GM23338 (cell line): ENCODE results near the gene GPR153. TPM values are rescaled to one million over a fixed set of nuclear protein-coding genes. Genes with fewer than 3 reads are reported as not detected.

ENCODE experiments used
- ATAC-seq: fragments of 200-7000 bp; cut with Tn5 transposase; 3 replicates; pipeline ENCODE4 v1.9.1; 2020
- DNase-seq: peaks from one replicate; pipeline ENCODE4 v3.0.0-alpha.2; 2015; ENCODE audit warnings: low spot score
- H2AFZ ChIP-seq: fragments of 200-600 bp; sonication (generic); 2 replicates; pipeline ENCODE4 v1.8.0; 2016; ENCODE audit warnings: antibody characterized with exemption, mild to moderate bottlenecking, moderate library complexity
- H3F3A ChIP-seq: fragments of 200-600 bp; sonication (generic); replicated peaks from 2 replicates; pipeline ENCODE4 v1.8.0; 2017; ENCODE audit warnings: antibody characterized with exemption, mixed run types, low read depth
- H3K27ac ChIP-seq: fragments of 200-600 bp; sonication (generic); 2 replicates; pipeline ENCODE4 v1.6.1; 2016; ENCODE audit warnings: low read depth
- H3K27me3 ChIP-seq: fragments of 200-600 bp; sonication (generic); 2 replicates; pipeline ENCODE4 v1.8.0; 2016; ENCODE audit warnings: mild to moderate bottlenecking, mixed run types, moderate library complexity; ENCODE audit not compliant: insufficient read depth
- H3K36me3 ChIP-seq: fragments of 200-600 bp; sonication (generic); 2 replicates; pipeline ENCODE4 v1.8.0; 2016; ENCODE audit warnings: mild to moderate bottlenecking; ENCODE audit not compliant: insufficient read depth
- H3K4me1 ChIP-seq: fragments of 200-600 bp; sonication (generic); 2 replicates; pipeline ENCODE4 v1.8.0; 2016; ENCODE audit warnings: mild to moderate bottlenecking, moderate library complexity; ENCODE audit not compliant: insufficient read depth
- H3K4me2 ChIP-seq: fragments of 200-600 bp; sonication (generic); 2 replicates; pipeline ENCODE4 v1.7.1; 2017; ENCODE audit warnings: mixed run types
- H3K4me3 ChIP-seq: fragments of 200-600 bp; sonication (generic); 2 replicates; pipeline ENCODE4 v1.6.1; 2016; ENCODE audit warnings: mixed run types
- H3K79me2 ChIP-seq: fragments of 200-600 bp; sonication (generic); replicated peaks from 2 replicates; pipeline ENCODE4 v1.8.0; 2017; ENCODE audit warnings: mild to moderate bottlenecking; ENCODE audit not compliant: insufficient read depth
- H3K9me2 ChIP-seq: fragments of 200-600 bp; sonication (generic); 2 replicates; pipeline ENCODE4 v1.8.0; 2017; ENCODE audit not compliant: insufficient read depth
- H4K20me1 ChIP-seq: fragments of 200-600 bp; sonication (generic); replicated peaks from 2 replicates; pipeline ENCODE4 v1.8.0; 2017; ENCODE audit warnings: mild to moderate bottlenecking; ENCODE audit not compliant: insufficient read depth
- H3K27ac Mint-ChIP-seq: 2 replicates; pipeline ENCODE4 v1.8.0; 2020; ENCODE audit warnings: inconsistent platforms, mild to moderate bottlenecking, moderate library complexity, mixed read lengths
- H3K27me3 Mint-ChIP-seq: 3 replicates; pipeline ENCODE4 v1.8.0; 2022; ENCODE audit warnings: low read depth, mild to moderate bottlenecking, moderate library complexity, mixed read lengths, inconsistent platforms; ENCODE audit not compliant: insufficient read depth, poor library complexity
- H3K36me3 Mint-ChIP-seq: 3 replicates; pipeline ENCODE4 v1.8.0; 2021; ENCODE audit warnings: low read depth, mild to moderate bottlenecking, inconsistent platforms, moderate library complexity, mixed read lengths
- H3K4me1 Mint-ChIP-seq: 3 replicates; pipeline ENCODE4 v1.8.0; 2020; ENCODE audit warnings: mild to moderate bottlenecking, inconsistent platforms, mixed read lengths
- H3K4me3 Mint-ChIP-seq: 3 replicates; pipeline ENCODE4 v1.8.0; 2021; ENCODE audit warnings: moderate library complexity, mild to moderate bottlenecking, inconsistent platforms, mixed read lengths
- H3K9me3 Mint-ChIP-seq: 3 replicates; pipeline ENCODE4 v1.8.0; 2020; ENCODE audit warnings: moderate library complexity, mild to moderate bottlenecking, inconsistent platforms, mixed read lengths
- CREB1 ChIP-seq: fragments of 250-450 bp; sonication (Bioruptor Pico); IDR thresholded peaks from 2 replicates; pipeline ENCODE4 v1.5.0; 2020; ENCODE audit warnings: low read depth, mild to moderate bottlenecking, moderate library complexity
- CTCF ChIP-seq, 2 experiments: fragments of 200-600 bp in 1 of 2; sonication (generic) in 1 of 2; conservative IDR thresholded peaks; 2 replicates each; pipeline versions ENCODE4 v1.5.1 to v1.6.1; 2016 to 2017; ENCODE audit warnings: antibody characterized with exemption in 2 of 2, low read depth in 2 of 2, mild to moderate bottlenecking in 2 of 2, moderate library complexity in 1 of 2
- ETS1 ChIP-seq: IDR thresholded peaks from 2 replicates; pipeline ENCODE4 v1.6.1; 2016; ENCODE audit warnings: antibody characterized with exemption
- EZH2 ChIP-seq: fragments of 200-600 bp; sonication (generic); IDR thresholded peaks from one replicate; pipeline ENCODE4 v1.8.0; 2017; ENCODE audit warnings: antibody characterized with exemption, mild to moderate bottlenecking, low read depth; ENCODE audit not compliant: unreplicated experiment
- EZH2phosphoT487 ChIP-seq: fragments of 200-600 bp; sonication (generic); IDR thresholded peaks from one replicate; pipeline ENCODE4 v1.8.1; 2018; ENCODE audit warnings: antibody characterized with exemption; ENCODE audit not compliant: unreplicated experiment
- JUNB ChIP-seq: IDR thresholded peaks from one replicate; pipeline ENCODE4 v1.6.1; 2016; ENCODE audit warnings: antibody characterized with exemption; ENCODE audit not compliant: unreplicated experiment
- NANOG ChIP-seq: IDR thresholded peaks from 2 replicates; pipeline ENCODE4 v1.6.1; 2016; ENCODE audit warnings: antibody characterized with exemption, borderline replicate concordance
- POLR2AphosphoS5 ChIP-seq: IDR thresholded peaks from 2 replicates; pipeline ENCODE4 v1.6.1; 2016; ENCODE audit warnings: antibody characterized with exemption, low read depth
- STAT1 ChIP-seq: IDR thresholded peaks from one replicate; pipeline ENCODE4 v1.6.1; 2016; ENCODE audit warnings: antibody characterized with exemption; ENCODE audit not compliant: unreplicated experiment
- ZNF114 ChIP-seq: fragments of 250-450 bp; sonication (Bioruptor Pico); IDR thresholded peaks from 2 replicates; pipeline ENCODE4 v1.5.0; 2020; ENCODE audit warnings: mild to moderate bottlenecking, moderate library complexity
- ZNF331 ChIP-seq: fragments of 250-450 bp; sonication (Bioruptor Pico); IDR thresholded peaks from 2 replicates; pipeline ENCODE4 v1.5.0; 2020; ENCODE audit warnings: low read depth, mild to moderate bottlenecking, moderate library complexity
- ZNF462 ChIP-seq: fragments of 250-450 bp; sonication (Bioruptor Pico); IDR thresholded peaks from 2 replicates; pipeline ENCODE4 v1.5.0; 2020; ENCODE audit warnings: mild to moderate bottlenecking, moderate library complexity
- polyA plus RNA-seq: library from polyadenylated mRNA; unstranded; fragments of >200 nt; fragmentation: Nextera tagmentation; extraction: Ambion mirVana; gene quantifications from 2 replicates; pipeline ENCODE4 v1.2.1, GENCODE V29; 2016
- total RNA-seq: library from RNA; depleted of rRNA; stranded (reverse); fragments of >200 nt; shearing (Covaris generic); gene quantifications from 2 replicates; pipeline ENCODE4 v1.2.3, GENCODE V29; 2014

The GPR153 gene
- total and polyA plus RNA-seq, 2 experiments from 2014 or later: 1.3 to 9.0 TPM

GRCh38 chr1:6233376-6233775 is 27.5 kb downstream of the GPR153 start:
- Histone ChIP-seq H3K4me1 (peaks cover 14% of the 10 kb centered on the region), H3K4me3 (no peak overlapping the region), H3F3A (peaks cover 19% of the 10 kb centered on the region), H3K9me2 (no peaks in the 10 kb centered on the region), H3K36me3 (peaks cover 43% of the 10 kb centered on the region), H3K27ac (no peak overlapping the region), H2AFZ (no peak overlapping the region), H3K4me2 (no peak overlapping the region), H3K27me3 (no peaks in the 10 kb centered on the region), H3K79me2 (peaks cover 47% of the 10 kb centered on the region), H4K20me1 (peaks cover 40% of the 10 kb centered on the region)
- Mint-ChIP-seq H3K4me3 (peak overlapping the region; percentile 38; the same call in 1 of the 3 replicates), H3K27me3 (peaks cover 20% of the 10 kb centered on the region), H3K36me3 (peaks cover 57% of the 10 kb centered on the region), H3K27ac (no peak overlapping the region), H3K9me3 (no peaks in the 10 kb centered on the region), H3K4me1 (peaks cover 17% of the 10 kb centered on the region)
- no peak for DNase-seq
- ATAC-seq: no peak
- TF ChIP-seq ZNF331 (CRISPR knock-in tag): no peak
- TF ChIP-seq POLR2AphosphoS5: no peak
- TF ChIP-seq ETS1: no peak
- no peak for TF ChIP-seq STAT1
- no peak for TF ChIP-seq CREB1 (CRISPR knock-in tag)

- H3F3A ChIP-seq: peaks cover 11% of the 10 kb centered on the region; the same call in 1 of the 2 replicates
- Mint-ChIP-seq H3K27me3 (peaks cover 14% of the 10 kb centered on the region), H3K4me1 (no peaks in the 10 kb centered on the region; the same call in 2 of the 3 replicates), H3K27ac (no peak overlapping the region), H3K4me3 (no peak overlapping the region), H3K36me3 (peaks cover 80% of the 10 kb centered on the region), H3K9me3 (no peaks in the 10 kb centered on the region)
- H3K27me3 ChIP-seq: no peaks in the 10 kb centered on the region
- H4K20me1 ChIP-seq: peaks cover 38% of the 10 kb centered on the region
- H3K4me2 ChIP-seq: no peak overlapping the region
- no peaks in the 10 kb centered on the region for H3K4me1 ChIP-seq
- H3K79me2 ChIP-seq: peaks cover 18% of the 10 kb centered on the region
- no peaks in the 10 kb centered on the region for H3K9me2 ChIP-seq
- DNase-seq (no peak), ATAC-seq (no peak)
- peaks cover 48% of the 10 kb centered on the region for H3K36me3 ChIP-seq
- no peak overlapping the region for H3K4me3 ChIP-seq
- no peak overlapping the region for H2AFZ ChIP-seq
- H3K27ac ChIP-seq: no peak overlapping the region
- TF ChIP-seq ZNF462 (CRISPR knock-in tag): no peak
- no peak for TF ChIP-seq ZNF331 (CRISPR knock-in tag)
- no peak for TF ChIP-seq ETS1
- TF ChIP-seq EZH2: no peak
- no peak for TF ChIP-seq POLR2AphosphoS5
- no peak for TF ChIP-seq JUNB
- no peak for TF ChIP-seq NANOG
- no peak for TF ChIP-seq STAT1
- no peak for TF ChIP-seq CTCF (conservative IDR thresholded peaks at IDR 0.05; ENCODE audit: low read depth in 2 of 2)
- no peak for TF ChIP-seq ZNF114
- no peak for TF ChIP-seq EZH2phosphoT487
Observed at GRCh38 chr1:6225651-6226050, 35.2 kb downstream of the GPR153 start.
